Cardiac fibroblast (primary cell): ENCODE measurements around the gene CLDN10.

ENCODE experiments used
- DNase-seq, 2 donors: peaks; one replicate each; pipeline versions ENCODE4 v3.0.0 to v3.0.0-alpha.2; 2010; ENCODE audit warnings: low read depth in 2 of 2
- H3K4me3 ChIP-seq, 2 donors: replicated peaks in 1 of 2; 1 replicate in 1 of 2; 2 replicates in 1 of 2; pipeline ENCODE4 v1.5.1; 2011; ENCODE audit warnings: low read depth in 2 of 2, low read length in 2 of 2, mild to moderate bottlenecking in 2 of 2, moderate library complexity in 1 of 2
- TF ChIP-seq, protein P1 (sequence below): IDR thresholded peaks from one replicate; pipeline ENCODE4 v1.5.1; 2011; ENCODE audit warnings: low read depth, mild to moderate bottlenecking, low read length, inconsistent platforms

The CLDN10 gene, protein sequence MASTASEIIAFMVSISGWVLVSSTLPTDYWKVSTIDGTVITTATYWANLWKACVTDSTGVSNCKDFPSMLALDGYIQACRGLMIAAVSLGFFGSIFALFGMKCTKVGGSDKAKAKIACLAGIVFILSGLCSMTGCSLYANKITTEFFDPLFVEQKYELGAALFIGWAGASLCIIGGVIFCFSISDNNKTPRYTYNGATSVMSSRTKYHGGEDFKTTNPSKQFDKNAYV

DNA sequence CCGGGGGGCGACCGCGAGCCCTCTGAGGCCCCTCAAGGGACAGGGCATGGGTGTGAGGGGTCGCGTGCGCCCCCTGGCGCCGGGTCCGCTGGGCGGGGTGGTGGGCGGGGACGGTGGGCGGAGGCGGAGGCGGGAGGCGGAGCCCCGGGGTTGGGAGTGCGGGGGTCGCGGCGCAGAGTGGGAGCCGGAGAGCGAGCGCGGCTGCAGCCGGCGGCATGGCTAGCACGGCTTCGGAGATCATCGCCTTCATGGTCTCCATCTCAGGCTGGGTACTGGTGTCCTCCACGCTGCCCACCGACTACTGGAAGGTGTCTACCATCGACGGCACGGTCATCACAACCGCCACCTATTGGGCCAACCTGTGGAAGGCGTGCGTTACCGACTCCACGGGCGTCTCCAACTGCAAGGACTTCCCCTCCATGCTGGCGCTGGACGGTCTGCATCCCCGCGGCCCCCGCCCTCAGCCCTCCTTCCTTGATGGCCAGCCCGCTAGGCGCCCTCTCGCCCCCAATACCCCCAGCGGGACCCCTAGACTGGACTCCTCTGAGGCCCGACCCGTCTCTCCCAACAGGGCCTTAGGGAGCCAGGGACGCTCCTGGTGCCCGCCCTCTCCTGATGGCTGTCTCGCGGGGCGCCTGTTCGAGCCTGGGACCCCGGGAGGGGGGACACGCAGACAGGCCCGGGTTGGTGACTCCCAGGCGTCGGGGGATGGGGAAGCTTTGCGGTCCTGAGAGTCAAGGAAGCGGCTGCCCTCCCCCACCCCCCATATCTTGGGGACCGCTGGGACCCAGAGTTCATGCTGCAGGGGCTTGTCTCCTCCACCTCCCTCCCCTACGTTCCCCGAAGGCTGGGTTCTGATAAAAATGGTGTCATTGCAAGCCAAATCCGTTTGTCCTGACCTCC, at the start of gene CLDN10:
TSS of gene CLDN10 (plus strand) at position 182 of the 903 bp plus-strand sequence. CDS start at position 216, 34 bp downstream.
- H3K4me3 ChIP-seq = no peak within 1 kb of the TSS
- no peak for DNase-seq
- TF ChIP-seq, protein P1, sequence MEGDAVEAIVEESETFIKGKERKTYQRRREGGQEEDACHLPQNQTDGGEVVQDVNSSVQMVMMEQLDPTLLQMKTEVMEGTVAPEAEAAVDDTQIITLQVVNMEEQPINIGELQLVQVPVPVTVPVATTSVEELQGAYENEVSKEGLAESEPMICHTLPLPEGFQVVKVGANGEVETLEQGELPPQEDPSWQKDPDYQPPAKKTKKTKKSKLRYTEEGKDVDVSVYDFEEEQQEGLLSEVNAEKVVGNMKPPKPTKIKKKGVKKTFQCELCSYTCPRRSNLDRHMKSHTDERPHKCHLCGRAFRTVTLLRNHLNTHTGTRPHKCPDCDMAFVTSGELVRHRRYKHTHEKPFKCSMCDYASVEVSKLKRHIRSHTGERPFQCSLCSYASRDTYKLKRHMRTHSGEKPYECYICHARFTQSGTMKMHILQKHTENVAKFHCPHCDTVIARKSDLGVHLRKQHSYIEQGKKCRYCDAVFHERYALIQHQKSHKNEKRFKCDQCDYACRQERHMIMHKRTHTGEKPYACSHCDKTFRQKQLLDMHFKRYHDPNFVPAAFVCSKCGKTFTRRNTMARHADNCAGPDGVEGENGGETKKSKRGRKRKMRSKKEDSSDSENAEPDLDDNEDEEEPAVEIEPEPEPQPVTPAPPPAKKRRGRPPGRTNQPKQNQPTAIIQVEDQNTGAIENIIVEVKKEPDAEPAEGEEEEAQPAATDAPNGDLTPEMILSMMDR = no peak

DNA sequence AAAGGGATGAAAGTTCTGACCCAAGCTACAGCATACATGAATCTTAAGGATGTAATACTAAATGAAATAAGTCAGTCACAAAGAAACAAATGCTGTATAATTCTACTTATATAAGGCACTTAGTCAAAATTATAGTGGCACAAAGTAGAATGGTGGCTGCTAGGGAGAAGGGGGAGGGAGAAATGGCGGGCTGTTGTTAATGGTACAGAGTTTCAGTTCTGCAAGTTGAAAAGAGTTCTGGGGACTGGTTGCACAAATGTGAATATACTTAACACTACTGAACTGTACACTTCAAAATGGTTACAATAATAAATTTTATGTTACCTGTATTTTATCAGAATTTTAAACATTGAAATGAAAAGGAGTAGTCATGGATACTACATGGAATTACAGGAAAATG, 48.9 kb upstream of the CLDN10 start:
- no peak for DNase-seq
- H3K4me3 ChIP-seq = no peak overlapping the region
- TF ChIP-seq, protein P1 = no peak

GRCh38 chr13:95505265-95505664, 47.3 kb upstream of the CLDN10 start:
- TF ChIP-seq, protein P1 = no peak
- DNase-seq = peak in 1 of 2 donors; percentile 43
- H3K4me3 ChIP-seq = no peak overlapping the region

DNA sequence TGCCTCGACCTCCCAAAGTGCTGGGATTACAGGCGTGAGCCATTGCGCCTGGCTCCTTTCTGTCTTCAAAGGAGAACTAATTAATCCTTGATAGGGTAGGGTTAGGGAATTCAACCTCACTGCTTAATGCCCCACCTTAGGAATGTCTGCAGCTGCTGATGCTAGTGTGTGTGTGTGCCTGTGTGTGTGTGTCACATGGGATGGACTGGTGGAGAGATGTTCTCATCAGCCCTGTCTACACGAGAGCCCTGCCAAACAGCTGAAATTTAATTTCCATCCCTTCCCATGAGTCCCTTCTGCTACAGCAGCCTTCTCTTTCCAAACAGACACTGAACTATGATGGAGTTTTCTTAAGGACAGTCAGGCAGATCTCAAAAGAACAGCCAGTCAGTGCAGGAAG, 46.5 kb upstream of the CLDN10 start:
- TF ChIP-seq, protein P1 = no peak
- H3K4me3 ChIP-seq = no peak overlapping the region

DNA sequence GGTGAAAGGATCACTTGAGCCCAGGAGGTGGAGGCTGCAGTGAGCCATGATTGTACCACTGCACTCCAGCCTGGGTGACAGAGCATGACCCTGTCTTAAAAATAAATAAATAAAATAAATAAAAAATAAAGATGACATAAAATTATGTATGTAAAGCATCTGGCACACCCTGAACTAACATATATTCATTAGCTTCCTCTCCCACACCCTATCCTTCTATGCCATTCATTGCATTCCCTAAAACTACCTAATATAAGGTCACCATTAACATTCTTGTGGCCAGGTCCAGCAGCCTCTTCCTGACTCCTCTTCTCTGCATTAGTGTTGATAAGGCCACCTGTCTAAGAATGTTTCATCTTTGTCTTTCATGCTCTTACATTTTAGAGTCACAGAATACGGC, 44.5 kb upstream of the CLDN10 start:
- TF ChIP-seq, protein P1 = no peak

More for the DNA sequence above, 46.5 kb upstream of the CLDN10 start:
- no peak for DNase-seq

GRCh38 chr13:95508996-95509395, 43.5 kb upstream of the CLDN10 start:
- no peak for DNase-seq
- TF ChIP-seq, protein P1 = no peak
- H3K4me3 ChIP-seq = no peak overlapping the region

More for the DNA sequence above, 44.5 kb upstream of the CLDN10 start:
- H3K4me3 ChIP-seq = no peak overlapping the region
- no peak for DNase-seq
